SU-DHL-6 (cell line): ENCODE data around the gene PHKG1.
"Not testable (repeated sequence)": the region's sequence is repeated elsewhere in the genome, so short reads cannot be mapped to it uniquely, and the experiment has no call there.

Source experiments
- H2AFZ ChIP-seq: fragments of 200-600 bp; sonication (generic); 2 replicates; pipeline ENCODE4 v1.6.1; 2014; ENCODE audit warnings: low read depth, mild to moderate bottlenecking, moderate library complexity, mixed read lengths, antibody characterized with exemption, low read length; ENCODE audit not compliant: severe bottlenecking
- H3F3A ChIP-seq: fragments of 200-600 bp; shearing (Covaris generic); 2 replicates; pipeline ENCODE4 v1.6.0; 2016; ENCODE audit warnings: antibody characterized with exemption, mild to moderate bottlenecking; ENCODE audit not compliant: insufficient read depth
- H3K27ac ChIP-seq: fragments of 200-600 bp; sonication (generic); 2 replicates; pipeline ENCODE4 v1.5.1; 2016; ENCODE audit warnings: low read depth, mild to moderate bottlenecking, low read length, moderate library complexity, mixed read lengths
- H3K27me3 ChIP-seq: fragments of 200-600 bp; sonication (generic), shearing (Covaris generic); 2 replicates; pipeline ENCODE4 v1.6.0; 2014; ENCODE audit warnings: mild to moderate bottlenecking, low read length
- H3K36me3 ChIP-seq: fragments of 200-600 bp; sonication (generic); 2 replicates; pipeline ENCODE4 v1.6.1; 2014; ENCODE audit warnings: mild to moderate bottlenecking, low read length, mixed read lengths
- H3K4me2 ChIP-seq: fragments of 300-600, 200-600 bp; shearing (Covaris generic), sonication (generic); 2 replicates; pipeline ENCODE4 v1.6.0; 2014; ENCODE audit warnings: low read length, low read depth, mild to moderate bottlenecking; ENCODE audit not compliant: poor library complexity, severe bottlenecking
- H3K4me3 ChIP-seq: fragments of 200-600 bp; sonication (generic); 2 replicates; pipeline ENCODE4 v1.5.1; 2014; ENCODE audit warnings: antibody characterized with exemption, low read length, mild to moderate bottlenecking, mixed read lengths; ENCODE audit not compliant: insufficient read depth, poor library complexity, severe bottlenecking
- H3K79me2 ChIP-seq: fragments of 200-600 bp; sonication (generic); 2 replicates; pipeline ENCODE4 v1.6.1; 2014; ENCODE audit warnings: mild to moderate bottlenecking, low read length, moderate library complexity; ENCODE audit not compliant: insufficient read depth
- H3K9ac ChIP-seq: fragments of 200-600 bp; sonication (generic); 2 replicates; pipeline ENCODE4 v1.7.0; 2014; ENCODE audit warnings: mild to moderate bottlenecking, low read length
- H3K9me2 ChIP-seq: fragments of 200-600 bp; sonication (generic); replicated peaks from 2 replicates; pipeline ENCODE4 v1.6.1; 2014; ENCODE audit warnings: low read length; ENCODE audit not compliant: insufficient read depth
- H3K9me3 ChIP-seq: fragments of 200-600 bp; sonication (generic); 2 replicates; pipeline ENCODE4 v1.6.1; 2014; ENCODE audit warnings: low read length, mixed read lengths; ENCODE audit not compliant: insufficient read depth
- H4K20me1 ChIP-seq: fragments of 200-600 bp; sonication (generic); 2 replicates; pipeline ENCODE4 v1.6.1; 2014; ENCODE audit warnings: low read depth, mild to moderate bottlenecking, antibody characterized with exemption, low read length, moderate library complexity, mixed read lengths
- CTCF ChIP-seq: fragments of 200-600 bp; sonication (generic); IDR thresholded peaks from one replicate; pipeline ENCODE4 v1.5.1; 2017; ENCODE audit warnings: antibody characterized with exemption, mild to moderate bottlenecking, low read length, moderate library complexity; ENCODE audit not compliant: insufficient read depth, poor library complexity, severe bottlenecking
- EZH2phosphoT487 ChIP-seq: fragments of 200-600 bp; sonication (generic), shearing (Covaris generic); conservative IDR thresholded peaks from 2 replicates; pipeline ENCODE4 v1.6.1; 2018; ENCODE audit warnings: mild to moderate bottlenecking, antibody characterized with exemption, low read length, moderate library complexity, mixed read lengths

Gene PHKG1

GRCh38 chr7:56046721-56047445 lies 45.9 kb downstream of the PHKG1 start:
- H3K4me2 ChIP-seq = no peak overlapping the region
- H3K9ac ChIP-seq = no peak overlapping the region
- peak overlapping the region; percentile 16; the same call in 1 of the 2 replicates for H3K27ac ChIP-seq
- no peaks in the 10 kb centered on the region for H3K9me3 ChIP-seq
- no peaks in the 10 kb centered on the region for H4K20me1 ChIP-seq
- no peaks in the 10 kb centered on the region for H3K9me2 ChIP-seq
- 0 out of 2 replicates have a peak, but pooled peaks cover 8% of the 10 kb centered on the region for H3F3A ChIP-seq
- H3K4me3 ChIP-seq = no peak overlapping the region
- TF ChIP-seq CTCF (no peak), EZH2phosphoT487 (no peak)
- peaks cover 52% of the 10 kb centered on the region for H3K79me2 ChIP-seq
- no peaks in the 10 kb centered on the region for H3K36me3 ChIP-seq
- no peaks in the 10 kb centered on the region for H3K27me3 ChIP-seq
- no peak overlapping the region for H2AFZ ChIP-seq

DNA sequence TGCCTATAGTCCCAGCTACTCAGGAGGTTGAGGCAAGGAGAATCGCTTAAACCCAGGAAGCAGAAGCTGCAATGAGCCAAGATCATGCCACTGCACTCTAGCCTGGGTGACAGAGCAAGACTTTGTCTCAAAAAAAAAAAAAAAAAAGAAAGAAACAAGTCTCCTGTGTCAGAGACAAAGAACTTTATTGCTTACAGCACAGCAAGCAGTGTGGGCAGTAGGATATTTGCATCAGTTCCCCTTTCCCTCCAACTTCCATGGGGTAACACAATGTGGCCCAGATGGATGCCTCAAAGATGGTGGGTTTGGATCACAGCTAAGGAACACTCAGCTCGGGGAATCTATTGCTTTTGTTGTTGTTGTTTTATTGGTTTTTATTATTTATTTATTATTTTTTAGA lies 47.0 kb downstream of the PHKG1 start:
- H2AFZ ChIP-seq, H3F3A ChIP-seq, H3K27ac ChIP-seq, H3K4me2 ChIP-seq, H3K27me3 ChIP-seq, H3K9me2 ChIP-seq, H4K20me1 ChIP-seq, H3K4me3 ChIP-seq, H3K9me3 ChIP-seq, H3K9ac ChIP-seq, H3K36me3 ChIP-seq: not testable (repeated sequence)
- H3K79me2 ChIP-seq = peaks cover 43% of the 10 kb centered on the region

- Histone ChIP-seq H3K4me2 (no peak overlapping the region), H3K9ac (no peak overlapping the region), H3F3A (peaks cover 5% of the 10 kb centered on the region; the same call in 1 of the 2 replicates), H4K20me1 (no peaks in the 10 kb centered on the region), H3K9me3 (no peaks in the 10 kb centered on the region), H3K27ac (no peak overlapping the region), H3K36me3 (no peaks in the 10 kb centered on the region), H2AFZ (no peak overlapping the region), H3K9me2 (no peaks in the 10 kb centered on the region), H3K4me3 (no peak overlapping the region), H3K27me3 (no peaks in the 10 kb centered on the region), H3K79me2 (peaks cover 15% of the 10 kb centered on the region; the same call in 1 of the 2 replicates)
- no peak for TF ChIP-seq EZH2phosphoT487
- no peak for TF ChIP-seq CTCF
These were observed 52.0 kb downstream of the PHKG1 start for GRCh38 chr7:56040730-56041129.

- H3K4me3 ChIP-seq = peak overlapping the region; percentile 75
- H3K27me3 ChIP-seq = no peaks in the 10 kb centered on the region
- H3F3A ChIP-seq = peaks cover 15% of the 10 kb centered on the region; the same call in 1 of the 2 replicates
- H3K4me2 ChIP-seq = peak overlapping the region; percentile 69
- H3K9ac ChIP-seq = peak overlapping the region; percentile 62
- TF ChIP-seq EZH2phosphoT487 (no peak), CTCF (no peak)
- peak overlapping the region; percentile 70 for H3K27ac ChIP-seq
- 0 out of 2 replicates have a peak, but pooled peaks cover 14% of the 10 kb centered on the region for H3K79me2 ChIP-seq
- no peaks in the 10 kb centered on the region for H3K9me3 ChIP-seq
- no peaks in the 10 kb centered on the region for H3K9me2 ChIP-seq
- H3K36me3 ChIP-seq = no peaks in the 10 kb centered on the region
- H2AFZ ChIP-seq = peak overlapping the region; percentile 99
- no peaks in the 10 kb centered on the region for H4K20me1 ChIP-seq
These were observed 58.9 kb downstream of the PHKG1 start for GRCh38 chr7:56033671-56034432.

DNA sequence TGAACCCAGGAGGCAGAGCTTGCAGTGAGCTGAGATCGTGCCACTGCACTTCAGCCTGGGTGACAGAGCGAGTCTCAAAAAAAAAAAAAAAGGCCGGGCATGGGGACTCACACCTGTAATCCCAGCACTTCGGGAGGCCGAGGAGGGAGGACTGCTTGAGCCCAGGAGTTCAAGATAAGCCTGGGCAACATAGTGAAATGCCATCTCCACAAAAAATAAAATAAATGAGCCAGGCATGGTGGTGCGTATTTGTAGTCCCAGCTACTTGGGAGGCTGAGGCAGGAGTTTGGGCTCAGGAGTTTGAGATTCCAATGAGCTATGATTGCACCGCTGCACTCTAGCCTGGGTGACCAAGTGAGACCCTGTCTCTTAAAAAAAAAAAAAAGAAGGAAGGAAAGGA lies 60.2 kb downstream of the PHKG1 start:
- Histone ChIP-seq H3K4me2 (peak overlapping the region; percentile 69), H3K79me2 (0 out of 2 replicates have a peak, but pooled peaks cover 14% of the 10 kb centered on the region), H3F3A (peaks cover 15% of the 10 kb centered on the region; the same call in 1 of the 2 replicates)
- not testable (repeated sequence) for H3K9ac ChIP-seq, H4K20me1 ChIP-seq, H3K36me3 ChIP-seq, H3K27ac ChIP-seq, H2AFZ ChIP-seq, H3K9me2 ChIP-seq, H3K9me3 ChIP-seq, H3K4me3 ChIP-seq, H3K27me3 ChIP-seq
